Measurements from ENCODE around the gene ARNT2. TPM values are rescaled to one million over a fixed set of nuclear protein-coding genes. Genes with fewer than 3 reads are reported as not detected.
"Not testable (repeated sequence)": the region's sequence is repeated elsewhere in the genome, so short reads cannot be mapped to it uniquely, and the experiment has no call there.

The ARNT2 gene
- total RNA-seq, 1 donor from 2014 or later, result 4.9 TPM

GRCh38 chr15:80640531-80641121 lies 236.4 kb downstream of the ARNT2 start:
- intact Hi-C loops (cut with DNase I), result no loop called here
- DNase-seq (ENCODE audit: missing footprints), result no peak
- no peak for ATAC-seq

GRCh38 chr15:80641384-80641783 lies 237.2 kb downstream of the ARNT2 start:
- intact Hi-C loops (cut with DNase I), result no loop called here
- no peak for ATAC-seq
- no peak for DNase-seq (ENCODE audit: missing footprints)

- no peak for ATAC-seq
- intact Hi-C loops (cut with DNase I), result no loop called here
- DNase-seq (ENCODE audit: missing footprints), result no peak
Measured at GRCh38 chr15:80643431-80643951, 239.3 kb downstream of the ARNT2 start.

- intact Hi-C loops (cut with DNase I), result no loop called here
- DNase-seq (ENCODE audit: missing footprints), result no peak
- no peak for ATAC-seq
Measured at GRCh38 chr15:80645494-80646065, 241.4 kb downstream of the ARNT2 start.

- intact Hi-C loops (cut with DNase I); ATAC-seq; DNase-seq (ENCODE audit: missing footprints): not testable (repeated sequence)
Measured at GRCh38 chr15:80647424-80647823, 243.2 kb downstream of the ARNT2 start.

Small RNA genes within 50 kb of the gene (microRNA-seq; reads per million reads assigned to microRNA genes)
- gene MIR5572, result not detected

Other genes with a start within 250 kb of the ARNT2 start
- gene CTXND1, start 152.2 kb upstream of the ARNT2 start, total RNA-seq, result 1.7 TPM

Data from Right ventricle myocardium inferior (tissue), 1 donor.